Stimulated activated naive CD8-positive, alpha-beta T cell treated with anti-CD3 and anti-CD28 coated beads, Interleukin-15, amount 100 ng/mL, for 72 hours (primary cell): Measurements from ENCODE around the gene TCF3.

Experiments
- ATAC-seq: fragments of 150-1000 bp; cut with Tn5 transposase; 2 replicates; pipeline ENCODE4 v1.10.0; 2021; ENCODE audit warnings: mild to moderate bottlenecking, moderate library complexity
- DNase-seq, 2 donors: peaks; one replicate each; pipeline ENCODE4 v3.0.0; 2021 to 2022
- H3K27ac Mint-ChIP-seq, 2 donors: one replicate each; pipeline ENCODE4 v1.8.0; 2022; ENCODE audit warnings: mild to moderate bottlenecking in 2 of 2, mixed read lengths in 2 of 2, moderate library complexity in 2 of 2
- H3K27me3 Mint-ChIP-seq: one replicate; pipeline ENCODE4 v1.8.0; 2022; ENCODE audit warnings: mixed read lengths
- H3K4me1 Mint-ChIP-seq: one replicate; pipeline ENCODE4 v1.8.0; 2022; ENCODE audit warnings: mild to moderate bottlenecking, mixed read lengths
- H3K4me3 Mint-ChIP-seq, 2 donors: one replicate each; pipeline ENCODE4 v1.8.0; 2022; ENCODE audit warnings: mild to moderate bottlenecking in 2 of 2, mixed read lengths in 2 of 2, moderate library complexity in 1 of 2
- H3K9me3 Mint-ChIP-seq, 2 donors: one replicate each; pipeline ENCODE4 v1.8.0; 2022; ENCODE audit warnings: mixed read lengths in 2 of 2

The TCF3 gene

DNA sequence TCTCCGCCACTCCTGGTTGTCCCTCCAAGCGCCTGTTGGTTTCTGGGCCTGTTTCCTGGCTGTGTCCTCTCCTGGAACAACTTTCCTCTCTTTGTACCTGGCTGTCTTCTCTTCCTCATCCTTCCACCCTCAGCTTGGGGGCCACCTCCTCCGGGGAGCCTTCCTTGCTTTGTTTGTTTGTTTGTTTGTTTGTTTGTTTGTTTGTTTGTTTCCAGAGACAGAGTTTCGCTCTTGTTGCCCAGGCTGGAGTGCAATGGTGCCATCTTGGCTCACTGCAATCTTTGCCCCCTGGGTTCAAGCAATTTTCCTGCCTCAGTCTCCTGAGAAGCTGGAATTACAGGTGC, 6.6 kb upstream of the TCF3 start:
- peaks cover 5% of the 10 kb centered on the region for H3K27me3 Mint-ChIP-seq
- no peaks in the 10 kb centered on the region for H3K9me3 Mint-ChIP-seq
- H3K27ac Mint-ChIP-seq = no peak overlapping the region
- H3K4me1 Mint-ChIP-seq = peaks cover 35% of the 10 kb centered on the region
- DNase-seq = no peak
- no peak for ATAC-seq
- no peak overlapping the region for H3K4me3 Mint-ChIP-seq

DNA sequence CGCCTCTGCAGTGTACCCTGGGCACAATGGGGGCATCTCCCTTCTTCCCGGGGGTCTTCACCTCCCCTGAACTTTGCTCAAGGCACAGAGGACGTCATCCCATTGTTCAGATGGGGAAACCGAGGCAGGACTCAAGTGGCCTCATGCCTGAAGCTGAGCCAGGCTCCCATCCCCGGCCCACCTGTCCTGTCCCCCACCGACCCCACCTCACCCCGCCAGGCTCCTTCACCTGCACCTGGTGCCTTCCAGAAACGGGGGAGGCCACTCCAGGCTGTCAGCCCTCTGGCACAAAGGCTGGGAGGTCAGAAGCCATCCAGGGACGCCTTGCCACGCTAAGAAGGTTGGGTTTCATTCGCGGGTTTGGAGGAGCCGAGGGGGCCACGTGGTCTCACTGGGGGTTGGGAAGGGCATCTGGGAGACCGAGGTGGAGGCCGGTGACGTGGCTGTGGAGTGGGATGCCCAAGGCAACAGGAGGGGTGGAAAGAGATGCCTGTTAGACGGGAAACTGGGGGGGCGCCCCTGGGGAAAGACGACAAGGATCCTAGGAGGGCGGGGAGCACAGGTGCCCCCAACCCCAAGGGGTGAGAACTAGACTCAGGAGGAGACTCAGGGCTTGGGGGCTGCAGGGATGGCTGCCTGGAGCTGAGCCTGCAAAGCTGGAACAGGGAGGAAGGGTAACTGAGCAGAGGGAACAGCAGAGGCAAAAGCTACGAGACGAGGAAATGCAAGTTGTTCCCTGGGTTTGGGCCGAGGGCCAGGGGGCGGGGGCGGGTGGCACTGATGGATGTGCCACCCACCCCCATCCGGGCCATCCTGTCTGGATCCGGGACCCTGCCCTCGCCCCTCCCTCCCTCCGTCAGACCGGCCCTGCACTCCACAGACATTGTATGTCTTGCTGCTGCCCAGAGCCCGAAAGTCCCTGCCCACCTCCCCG, 6.0 kb upstream of the TCF3 start:
- peaks cover 5% of the 10 kb centered on the region for H3K27me3 Mint-ChIP-seq

DNA sequence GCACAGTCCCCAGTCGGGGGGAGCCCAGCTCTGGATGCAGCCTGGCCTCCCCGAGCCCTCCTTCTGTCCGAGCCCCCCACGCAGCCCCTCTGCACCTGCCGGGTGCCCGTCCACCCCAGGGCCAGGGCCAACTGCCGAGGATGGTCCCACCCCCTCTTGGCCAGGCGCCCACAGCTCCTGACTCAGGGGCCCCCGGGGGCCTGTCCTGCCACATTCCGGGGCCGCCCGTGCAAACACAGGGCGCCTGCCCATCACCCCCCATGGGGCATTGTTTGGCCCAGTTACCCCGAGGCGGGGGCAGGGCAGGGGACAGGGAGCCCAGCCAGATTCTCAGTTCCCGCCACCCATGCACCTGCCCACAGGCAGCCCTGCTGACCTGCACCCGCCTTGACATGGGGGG, 5.3 kb upstream of the TCF3 start:
- H3K4me3 Mint-ChIP-seq = no peak overlapping the region
- no peak for DNase-seq
- H3K9me3 Mint-ChIP-seq = no peaks in the 10 kb centered on the region
- no peak overlapping the region for H3K27ac Mint-ChIP-seq
- peaks cover 34% of the 10 kb centered on the region for H3K4me1 Mint-ChIP-seq
- ATAC-seq = no peak
- peaks cover 5% of the 10 kb centered on the region for H3K27me3 Mint-ChIP-seq

More for the DNA sequence above, 6.0 kb upstream of the TCF3 start:
- H3K27ac Mint-ChIP-seq = no peak overlapping the region
- ATAC-seq (no peak), DNase-seq (no peak)
- H3K4me1 Mint-ChIP-seq = peaks cover 34% of the 10 kb centered on the region
- H3K9me3 Mint-ChIP-seq = no peaks in the 10 kb centered on the region
- H3K4me3 Mint-ChIP-seq = no peak overlapping the region

DNA sequence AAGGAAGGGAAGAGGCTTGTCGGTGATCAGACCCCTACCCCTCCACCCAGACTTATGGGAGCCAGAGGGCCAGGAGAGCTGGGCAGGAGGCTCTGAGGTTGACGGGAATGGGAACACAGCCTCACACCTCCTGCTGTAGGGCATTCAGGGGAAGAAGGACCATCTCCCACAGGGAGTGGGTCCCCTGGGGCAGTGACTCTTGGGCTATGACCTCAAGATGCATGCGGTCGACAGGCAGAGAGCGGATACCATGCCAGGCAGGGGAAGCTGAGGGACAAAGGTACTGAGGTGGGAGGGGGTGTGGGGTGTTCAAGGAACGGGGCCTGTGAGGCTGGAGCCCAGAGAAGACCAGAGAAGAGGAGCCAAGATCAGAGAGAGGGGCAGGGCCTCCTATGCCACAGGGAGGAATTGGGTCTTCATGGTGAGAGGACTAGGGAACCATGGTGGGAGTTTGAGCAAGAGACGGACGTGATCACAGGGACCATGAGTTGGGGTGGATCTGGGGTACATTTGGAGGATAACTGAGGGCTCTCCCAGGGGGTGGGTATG, 4.6 kb upstream of the TCF3 start:
- DNase-seq (no peak), ATAC-seq (no peak)
- Mint-ChIP-seq H3K27ac (peak overlapping the region in 1 of 2 donors; percentile 28), H3K4me1 (peaks cover 33% of the 10 kb centered on the region), H3K4me3 (no peak overlapping the region), H3K27me3 (peaks cover 5% of the 10 kb centered on the region), H3K9me3 (no peaks in the 10 kb centered on the region)

DNA sequence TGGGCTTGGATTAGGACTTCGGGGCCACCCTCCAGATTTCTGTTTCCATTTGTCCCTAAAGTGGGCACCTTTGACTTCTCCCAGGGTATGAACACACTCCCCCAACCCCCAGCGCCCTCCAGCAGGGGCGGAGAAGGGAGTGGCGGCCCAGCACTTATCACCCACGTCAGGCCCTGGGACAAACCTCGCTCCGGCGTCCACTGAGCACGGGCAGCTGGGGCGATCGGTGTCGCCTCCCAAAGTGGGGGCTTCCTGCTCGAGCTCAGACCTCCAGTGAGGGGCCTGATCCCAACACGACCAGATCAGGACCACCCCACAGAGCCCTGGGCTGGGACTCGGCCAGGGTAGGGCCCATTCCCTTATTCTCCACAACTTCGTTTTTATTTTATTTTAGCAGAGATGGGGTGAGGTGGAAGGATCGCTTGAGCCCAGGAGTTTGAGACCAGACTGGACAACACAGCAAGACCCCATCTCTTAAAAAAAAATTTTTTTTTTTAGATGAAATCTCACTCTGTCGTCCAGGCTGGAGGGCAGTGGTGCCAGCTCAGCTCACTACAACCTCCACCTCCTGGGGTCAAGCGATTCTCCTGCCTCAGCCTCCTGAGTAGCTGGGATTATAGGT, 3.7 kb upstream of the TCF3 start:
- peaks cover 25% of the 10 kb centered on the region for H3K4me1 Mint-ChIP-seq
- no peaks in the 10 kb centered on the region for H3K9me3 Mint-ChIP-seq
- H3K4me3 Mint-ChIP-seq = no peak overlapping the region
- H3K27ac Mint-ChIP-seq = no peak overlapping the region
- no peak for ATAC-seq
- H3K27me3 Mint-ChIP-seq = peaks cover 5% of the 10 kb centered on the region
- no peak for DNase-seq

DNA sequence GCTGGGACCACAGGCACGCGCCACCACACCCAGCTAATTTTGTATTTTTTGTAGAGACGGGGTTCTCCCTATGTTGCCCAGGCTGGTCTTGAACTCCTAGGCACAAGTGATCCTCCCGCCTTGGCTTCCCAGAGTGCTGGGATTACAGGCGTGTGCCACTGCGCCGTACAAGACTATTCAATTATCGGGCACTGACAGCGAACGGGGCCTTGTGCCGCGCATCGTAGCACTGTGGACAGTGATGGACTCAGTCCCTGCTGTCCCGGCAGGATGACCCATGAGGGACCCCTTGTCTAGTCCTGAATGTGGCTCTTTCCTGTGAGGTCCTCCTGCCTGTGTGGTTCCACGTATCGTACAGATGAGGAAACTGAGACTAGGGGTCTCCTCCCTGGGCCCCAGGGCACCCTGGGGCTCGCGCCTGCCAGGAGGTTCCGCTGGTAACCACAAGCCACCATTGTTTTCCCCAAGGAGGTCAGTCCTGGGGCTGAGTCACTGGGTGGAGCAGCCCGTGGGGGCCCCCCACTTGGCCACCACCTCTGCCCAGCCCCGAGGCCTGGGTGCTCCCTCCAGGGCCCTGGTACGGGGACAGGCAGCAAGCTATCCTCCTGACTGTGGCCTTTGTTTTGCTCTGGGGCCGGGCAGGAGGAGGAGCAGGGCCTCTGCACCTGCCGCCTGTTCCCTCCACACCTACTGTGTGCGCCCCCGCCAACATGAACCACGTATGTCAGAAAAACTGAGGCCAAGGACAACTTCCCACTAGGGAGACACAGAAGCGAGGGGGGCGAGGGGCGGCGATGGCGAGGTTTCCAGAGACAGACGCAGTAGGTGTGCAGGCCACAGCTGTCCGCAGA, 2.9 kb upstream of the TCF3 start:
- peaks cover 25% of the 10 kb centered on the region for H3K4me1 Mint-ChIP-seq
- no peak for DNase-seq
- H3K4me3 Mint-ChIP-seq = no peak overlapping the region
- H3K27ac Mint-ChIP-seq = peak overlapping the region in 1 of 2 donors; percentile 59
- H3K9me3 Mint-ChIP-seq = no peaks in the 10 kb centered on the region
- no peak for ATAC-seq
- H3K27me3 Mint-ChIP-seq = peaks cover 5% of the 10 kb centered on the region

DNA sequence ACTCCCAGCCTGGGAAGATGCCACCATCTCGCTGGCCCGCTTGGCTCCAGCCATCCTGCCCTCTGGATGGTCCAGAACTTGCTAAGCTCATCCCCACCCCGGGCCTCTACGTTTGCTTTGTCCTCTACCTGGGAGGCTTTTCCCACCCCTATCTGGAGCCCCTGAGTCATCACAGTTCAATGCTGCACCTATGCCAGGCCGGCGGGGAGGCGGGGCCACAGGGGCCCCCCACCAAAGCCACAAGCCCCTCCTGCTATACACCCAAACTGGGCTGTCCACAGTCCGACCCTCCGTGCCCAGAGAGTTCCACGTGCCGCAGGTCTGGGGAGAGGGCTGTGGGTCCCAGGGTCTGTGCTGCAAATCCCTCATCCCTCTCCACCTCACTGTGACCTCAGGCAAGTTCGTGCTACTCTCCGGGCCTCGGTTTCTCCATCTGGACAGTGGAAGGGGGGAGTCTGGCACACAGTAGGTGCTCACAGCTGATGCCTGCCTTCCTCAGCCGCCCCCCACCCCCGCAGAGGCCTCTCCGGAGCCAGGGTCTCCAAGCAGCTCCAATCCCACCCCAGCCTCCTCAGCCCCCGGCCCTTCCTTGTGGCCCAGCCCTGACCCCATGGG, 1.9 kb upstream of the TCF3 start:
- Mint-ChIP-seq H3K4me1 (peaks cover 32% of the 10 kb centered on the region), H3K9me3 (no peaks in the 10 kb centered on the region), H3K27ac (peak overlapping the region in 1 of 2 donors; percentile 74), H3K27me3 (peaks cover 5% of the 10 kb centered on the region), H3K4me3 (peak overlapping the region; percentile 55 to 64)
- ATAC-seq (no peak), DNase-seq (no peak)

DNA sequence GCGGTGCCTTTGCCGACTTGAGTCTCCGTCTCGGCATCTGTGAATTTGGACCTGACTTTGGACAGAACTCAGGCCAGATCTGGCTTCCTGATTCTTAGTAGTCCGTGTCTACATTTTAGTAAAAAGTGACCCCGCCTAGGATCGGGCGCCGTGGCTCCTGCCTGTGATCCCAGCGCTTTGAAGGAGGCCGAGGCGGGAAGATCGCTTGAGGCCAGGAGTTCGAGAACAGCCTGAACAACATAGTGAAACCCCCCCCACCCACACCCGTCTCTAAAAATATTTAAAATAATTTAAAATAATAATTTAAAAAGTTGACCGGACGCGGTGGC, 849 bp upstream of the TCF3 start:
- Mint-ChIP-seq H3K4me1 (peaks cover 39% of the 10 kb centered on the region), H3K27ac (peak overlapping the region; percentile 88 to 98)
- ATAC-seq = no peak

DNA sequence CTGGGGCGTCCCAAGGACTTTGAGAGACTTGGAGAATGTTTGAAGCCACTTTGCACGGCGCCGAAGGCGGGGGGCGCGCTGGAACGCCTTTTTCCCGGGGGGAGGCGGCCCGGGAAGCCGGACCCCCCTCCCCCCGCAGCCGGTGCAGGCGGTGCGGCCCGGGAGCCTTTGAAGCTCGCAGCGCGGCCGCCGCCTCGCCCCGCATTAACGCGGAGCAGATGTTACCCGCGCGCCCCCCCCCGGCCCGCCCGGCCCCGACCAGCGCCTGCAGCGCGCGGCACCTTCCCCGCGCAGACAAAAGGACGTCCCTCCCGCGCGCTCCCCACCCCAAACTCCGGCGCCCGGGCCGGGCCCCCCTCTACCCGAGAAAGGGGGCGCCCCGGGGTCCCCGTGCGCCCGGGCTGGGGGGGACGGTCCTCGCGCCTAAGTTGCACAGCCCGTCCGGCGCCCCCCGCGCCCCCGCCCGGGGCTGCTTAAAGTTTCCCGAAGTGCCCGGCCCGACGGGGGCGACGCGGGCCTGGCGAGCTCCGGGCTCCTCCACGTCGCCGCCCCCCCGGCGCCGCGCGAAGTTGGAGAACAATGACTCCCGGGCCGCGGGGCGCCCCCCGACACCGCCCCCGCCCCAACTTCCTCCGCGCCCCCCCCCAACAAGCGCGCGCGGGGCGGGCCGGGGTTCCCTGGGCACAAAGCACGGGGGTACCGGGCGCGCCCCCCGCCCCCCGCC, 685 bp downstream of the TCF3 start:
- peaks cover 2% of the 10 kb centered on the region for H3K27me3 Mint-ChIP-seq
- peak; percentile 7 for ATAC-seq
- DNase-seq = peak; percentile 52 to 63
- no peaks in the 10 kb centered on the region for H3K9me3 Mint-ChIP-seq
- H3K27ac Mint-ChIP-seq = peak overlapping the region; percentile 96 to 98
- peak overlapping the region; percentile 94 to 97 for H3K4me3 Mint-ChIP-seq
- peaks cover 44% of the 10 kb centered on the region for H3K4me1 Mint-ChIP-seq

More for the DNA sequence above, 849 bp upstream of the TCF3 start:
- H3K9me3 Mint-ChIP-seq = no peaks in the 10 kb centered on the region
- peak overlapping the region; percentile 79 to 85 for H3K4me3 Mint-ChIP-seq
- no peak for DNase-seq
- peaks cover 5% of the 10 kb centered on the region for H3K27me3 Mint-ChIP-seq

DNA sequence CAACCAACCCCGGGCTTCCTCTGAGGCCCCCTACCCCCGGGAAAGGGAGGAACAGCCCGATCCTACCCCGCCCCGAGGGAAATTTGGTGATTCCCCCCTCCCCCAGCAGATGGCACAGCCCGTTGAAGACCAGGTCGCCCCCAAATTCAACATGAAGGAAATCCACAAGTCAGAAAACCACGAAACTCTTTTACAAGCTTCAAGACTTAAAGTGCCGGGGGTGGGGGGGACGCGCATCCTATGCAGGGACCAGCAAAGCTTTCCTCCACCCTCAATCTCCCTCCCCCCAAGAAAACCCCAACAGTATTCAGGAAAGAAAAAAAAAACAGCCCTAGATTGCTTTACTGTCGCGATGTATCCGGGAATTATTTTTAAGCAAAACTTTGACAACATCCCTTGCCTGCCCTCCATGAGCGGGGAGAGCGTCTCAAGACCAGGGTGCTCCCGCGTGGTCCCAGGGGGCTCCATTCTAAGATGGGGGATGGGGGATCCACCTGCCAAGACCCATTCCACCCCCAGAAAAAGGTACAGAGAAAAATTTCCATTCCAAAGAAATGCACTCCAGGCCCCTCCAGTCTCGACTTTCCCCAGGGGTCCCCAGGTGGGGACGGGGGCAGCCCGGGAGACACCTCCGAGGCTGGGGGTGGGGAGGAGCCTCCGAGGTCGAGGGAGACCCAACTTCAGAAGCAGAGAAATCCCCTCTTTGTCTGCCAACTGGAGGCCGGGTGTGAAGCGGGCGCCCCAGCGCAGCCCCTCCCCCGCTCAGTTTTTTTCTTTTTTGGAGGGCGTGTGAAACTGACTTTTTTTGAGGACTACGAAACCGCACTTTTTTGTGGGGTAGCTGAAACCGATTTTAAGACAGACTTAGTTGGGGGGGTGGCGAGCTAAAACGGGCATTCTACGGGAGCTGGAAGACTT, 1.5 kb downstream of the TCF3 start:
- DNase-seq (peak; percentile 74 to 76), ATAC-seq (peak; percentile 7)
- H3K27ac Mint-ChIP-seq = peak overlapping the region; percentile 96 to 98
- H3K9me3 Mint-ChIP-seq = no peaks in the 10 kb centered on the region
- no peaks in the 10 kb centered on the region for H3K27me3 Mint-ChIP-seq
- H3K4me1 Mint-ChIP-seq = peaks cover 44% of the 10 kb centered on the region
- peak overlapping the region; percentile 94 to 97 for H3K4me3 Mint-ChIP-seq

DNA sequence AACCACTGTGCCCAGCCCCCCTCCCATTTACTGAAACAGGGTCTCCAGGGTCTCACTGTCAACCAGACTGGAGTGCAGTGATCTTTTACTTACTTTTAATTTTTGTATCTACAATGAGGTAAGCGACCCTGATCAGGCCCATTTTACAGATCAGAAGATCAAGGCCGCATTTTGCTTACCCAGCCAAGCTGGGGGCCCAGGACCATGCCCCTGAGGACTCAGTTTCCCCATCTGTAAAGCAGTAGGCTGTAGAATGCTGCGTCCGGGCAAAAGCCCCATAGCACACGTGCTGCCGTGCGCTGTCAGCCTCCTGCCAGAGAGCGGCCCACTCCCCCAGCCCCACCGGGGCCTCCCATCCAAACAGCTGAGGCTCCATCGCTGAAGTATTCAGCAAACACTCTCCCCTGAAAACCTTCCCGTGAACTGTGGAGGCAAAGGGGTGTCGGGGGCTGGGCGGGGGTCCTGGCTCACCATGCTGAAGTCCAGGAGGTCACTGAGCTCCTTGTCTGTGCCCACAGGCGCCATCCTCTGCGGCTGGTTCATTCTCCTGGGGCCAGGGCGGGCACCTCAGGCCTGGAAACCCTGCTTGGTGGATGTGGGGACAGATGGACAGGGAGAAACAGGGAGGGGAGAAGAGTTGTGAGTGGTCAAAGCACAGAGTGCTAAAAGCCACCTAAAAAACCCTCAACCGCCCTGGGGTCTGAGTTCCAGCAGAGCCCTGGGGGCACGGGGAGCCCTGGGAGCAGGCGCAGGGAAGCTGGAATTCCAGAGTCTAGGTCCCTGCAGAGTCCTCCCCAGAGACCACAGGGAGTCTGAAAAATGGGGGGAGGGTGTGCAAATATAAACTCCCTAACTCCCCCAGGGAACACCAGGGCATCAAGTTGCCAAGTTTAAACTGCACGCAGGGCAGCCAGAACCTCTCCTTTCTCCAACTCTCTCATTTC, 2.4 kb downstream of the TCF3 start:
- Mint-ChIP-seq H3K9me3 (no peaks in the 10 kb centered on the region), H3K27me3 (no peaks in the 10 kb centered on the region)
- no peak for ATAC-seq

DNA sequence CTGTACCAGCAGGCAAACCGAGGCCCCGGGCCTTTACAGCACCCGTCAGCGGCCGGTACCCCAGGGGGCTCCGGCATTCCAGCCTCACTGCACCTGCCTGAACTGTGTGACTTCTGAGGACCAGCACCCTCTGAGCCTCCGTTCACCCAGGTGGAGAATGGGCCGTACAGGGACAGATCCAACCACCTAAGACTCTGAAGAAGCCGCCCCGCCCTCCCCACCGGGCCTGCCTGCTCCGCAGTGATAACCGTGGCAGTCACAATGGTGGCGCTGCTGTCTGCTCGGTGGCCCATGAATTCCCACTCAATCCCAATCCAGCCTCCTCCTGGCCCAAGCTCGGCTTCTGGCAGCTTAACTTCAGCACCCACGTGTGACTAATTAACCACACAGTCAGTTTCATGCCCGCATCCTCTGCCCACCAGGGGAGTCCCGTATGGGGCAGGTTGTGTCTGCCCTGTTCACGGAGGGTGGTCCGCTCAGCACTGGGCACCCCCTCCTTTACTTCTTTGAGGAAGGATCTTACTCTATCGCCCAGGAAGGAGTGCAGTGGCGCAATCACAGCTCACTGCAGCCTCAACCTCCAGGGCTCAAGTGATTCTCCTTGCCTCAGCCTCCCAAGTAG, 3.4 kb downstream of the TCF3 start:
- ATAC-seq = no peak
- peak in 1 of 2 donors; percentile 53 for DNase-seq
- Mint-ChIP-seq H3K9me3 (no peaks in the 10 kb centered on the region), H3K4me1 (peaks cover 42% of the 10 kb centered on the region), H3K27ac (peak overlapping the region in 1 of 2 donors; percentile 76), H3K27me3 (no peaks in the 10 kb centered on the region), H3K4me3 (peak overlapping the region; percentile 56 to 57)

More for the DNA sequence above, 2.4 kb downstream of the TCF3 start:
- peak overlapping the region in 1 of 2 donors; percentile 98 for H3K27ac Mint-ChIP-seq
- H3K4me1 Mint-ChIP-seq = peaks cover 50% of the 10 kb centered on the region
- peak overlapping the region; percentile 94 to 97 for H3K4me3 Mint-ChIP-seq
- DNase-seq = no peak
